Amygdala (tissue), 56 donors: ENCODE results near the gene RNF130.
"Not testable (repeated sequence)": the region's sequence is repeated elsewhere in the genome, so short reads cannot be mapped to it uniquely, and the experiment has no call there.

ENCODE experiments used
- DNase-seq, 56 donors: peaks; one replicate each; lab custom pipeline; 2025; lab: John Stamatoyannopoulos, UW

RNF130 gene

DNA sequence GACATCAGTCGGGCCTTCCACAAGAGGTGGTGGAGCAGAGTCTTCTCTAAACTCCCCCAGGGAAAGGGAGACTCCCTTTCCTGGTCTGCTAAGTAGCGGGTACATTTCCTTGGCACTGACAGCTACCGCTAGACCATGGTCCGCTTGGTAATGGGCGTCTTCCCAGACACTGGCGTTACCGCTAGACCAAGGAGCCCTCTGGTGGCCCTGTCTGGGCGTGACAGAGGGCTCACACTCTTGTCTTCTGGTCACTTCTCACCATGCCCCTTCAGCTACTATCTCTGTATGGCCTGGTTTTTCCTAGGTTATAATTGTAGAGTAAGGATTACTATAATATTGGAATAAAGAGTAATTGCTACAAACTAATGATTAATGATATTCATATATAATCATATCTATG, 81.0 kb downstream of the RNF130 start:
- DNase-seq = not testable (repeated sequence)

DNA sequence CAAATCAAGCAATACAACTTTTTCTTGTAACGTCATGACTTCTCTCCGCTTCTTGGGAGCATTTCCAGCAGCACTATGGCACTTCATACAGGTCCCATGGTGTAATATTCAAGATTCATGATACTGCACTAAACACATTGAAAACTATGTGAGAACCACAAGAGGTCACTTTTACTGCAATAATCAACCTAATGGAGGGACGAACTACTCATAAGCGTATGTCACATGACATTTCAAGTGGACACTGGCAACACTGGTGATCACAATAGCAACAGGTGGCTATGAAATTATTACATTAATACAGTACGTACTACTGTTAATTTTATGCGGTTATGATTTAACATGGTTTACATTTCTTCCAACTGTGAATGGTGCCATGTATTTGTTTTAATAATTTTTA, 85.2 kb downstream of the RNF130 start:
- no peak for DNase-seq

DNA sequence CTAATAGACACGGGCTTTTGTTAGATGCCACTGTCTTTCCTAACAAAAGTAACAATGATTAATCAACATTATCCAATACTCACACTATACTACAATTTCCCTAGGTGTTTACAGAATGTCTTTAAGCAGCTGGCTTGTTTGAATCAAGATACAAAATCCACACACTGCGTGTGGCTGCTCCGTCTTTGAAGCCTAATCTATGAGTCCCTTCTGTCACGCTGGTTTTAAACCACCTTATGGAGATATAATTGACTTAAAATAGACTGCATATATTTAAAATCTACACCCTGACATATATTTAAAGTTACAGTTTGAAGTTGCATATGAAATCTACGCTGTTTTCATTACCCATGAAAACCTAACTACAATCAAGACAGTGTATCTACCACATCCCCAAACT, 89.9 kb downstream of the RNF130 start:
- DNase-seq = no peak

DNA sequence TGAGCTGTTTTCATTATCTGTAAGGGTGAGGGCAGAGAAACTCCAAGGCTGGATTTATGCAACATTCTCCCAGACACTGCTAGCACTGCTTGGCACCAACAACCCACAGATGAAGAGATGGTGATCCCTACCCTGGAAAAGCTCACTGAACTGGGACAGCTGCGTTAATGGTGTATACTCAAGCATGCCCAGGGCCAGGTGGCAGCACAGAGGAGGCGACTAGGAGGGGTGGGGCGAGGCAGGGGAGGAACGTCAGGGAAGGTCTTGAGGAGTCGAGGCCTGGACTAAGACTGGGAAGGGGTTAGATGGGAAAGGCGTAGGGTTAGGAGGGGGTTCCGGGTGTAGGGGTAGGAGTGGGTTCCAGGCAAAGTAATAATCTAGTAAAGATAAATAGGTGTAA, 90.8 kb downstream of the RNF130 start:
- DNase-seq = no peak

GRCh38 chr5:179978792-179979191, 92.8 kb downstream of the RNF130 start:
- DNase-seq = no peak

- no peak for DNase-seq
These were observed 95.8 kb downstream of the RNF130 start for GRCh38 chr5:179975713-179976134.

DNA sequence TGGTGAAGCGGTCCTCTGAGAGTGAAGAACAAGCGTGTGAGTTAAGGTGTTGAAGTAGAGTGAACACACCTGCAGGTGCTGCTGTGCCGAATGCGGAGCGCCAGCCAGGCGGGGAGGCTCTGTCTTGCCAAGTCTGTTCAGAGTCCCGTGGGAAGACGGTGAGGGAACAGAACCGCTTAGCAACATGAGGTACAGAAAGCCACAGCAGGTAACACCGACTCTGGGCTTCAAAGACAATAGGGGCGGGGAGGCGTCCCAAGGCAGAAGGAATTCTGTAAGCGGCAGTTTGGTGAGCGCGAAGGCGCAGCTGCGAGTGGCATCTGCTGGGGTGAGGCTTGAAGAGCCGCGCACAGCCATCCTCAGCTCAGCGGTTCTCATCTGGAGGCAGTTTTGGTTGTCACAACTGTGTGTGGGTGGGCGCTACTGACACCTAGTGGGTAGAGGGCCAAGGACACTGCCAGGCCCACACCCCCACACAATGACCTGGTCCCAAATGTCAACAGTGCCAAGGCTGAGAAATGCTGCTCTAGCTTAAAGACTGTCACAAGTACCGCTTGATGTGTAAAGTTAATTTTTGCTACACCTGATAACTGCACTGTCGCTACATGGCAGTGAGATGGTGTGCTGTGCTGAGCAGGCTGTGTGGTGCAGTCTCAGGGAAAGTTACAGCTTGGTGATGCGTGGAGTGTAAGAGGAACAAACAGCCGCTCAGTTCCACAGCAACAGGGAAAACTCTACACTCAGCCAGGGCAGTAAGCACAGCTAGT, 96.4 kb downstream of the RNF130 start:
- DNase-seq = peak in 18 of 56 donors; percentile 11 to 54 (median 30)

DNA sequence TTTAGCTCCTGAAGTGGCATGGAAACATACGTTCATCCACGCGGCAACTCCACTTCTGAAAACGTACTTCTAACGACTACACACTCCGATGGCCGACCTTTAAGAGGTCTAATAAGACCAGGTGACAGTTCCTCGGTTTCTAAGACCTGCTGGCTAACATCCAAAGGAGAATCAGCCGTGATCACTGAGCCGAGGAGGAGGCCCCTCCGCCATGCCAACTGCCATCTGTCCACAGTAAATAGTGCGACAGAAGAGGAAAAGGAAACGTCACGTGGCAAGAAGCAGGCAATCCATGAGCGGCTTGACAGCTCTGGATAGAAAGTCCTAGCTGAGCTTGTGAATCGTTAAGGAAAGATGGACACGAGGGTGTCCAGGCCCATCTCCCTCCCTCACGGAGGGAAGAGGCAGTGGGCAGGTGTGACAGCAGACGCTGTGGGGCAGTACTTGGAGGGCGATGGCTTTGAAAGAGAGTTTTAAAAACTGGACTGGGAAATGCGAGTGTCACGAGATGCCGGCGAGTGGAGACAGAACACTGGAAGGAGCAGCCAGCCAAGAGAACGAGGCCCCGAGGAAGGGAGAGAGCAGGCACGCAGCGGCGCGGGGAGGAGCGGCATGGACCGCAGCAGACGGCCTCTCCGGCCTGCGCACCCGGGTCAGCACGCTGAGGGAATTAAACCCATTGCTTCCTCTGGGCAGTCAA, 97.2 kb downstream of the RNF130 start:
- no peak for DNase-seq

GRCh38 chr5:179973391-179973790, 98.2 kb downstream of the RNF130 start:
- DNase-seq = no peak

- DNase-seq = no peak
These were observed 102.4 kb downstream of the RNF130 start for GRCh38 chr5:179969110-179969509.

- DNase-seq = no peak
These were observed 104.1 kb downstream of the RNF130 start for GRCh38 chr5:179967489-179967888.

DNA sequence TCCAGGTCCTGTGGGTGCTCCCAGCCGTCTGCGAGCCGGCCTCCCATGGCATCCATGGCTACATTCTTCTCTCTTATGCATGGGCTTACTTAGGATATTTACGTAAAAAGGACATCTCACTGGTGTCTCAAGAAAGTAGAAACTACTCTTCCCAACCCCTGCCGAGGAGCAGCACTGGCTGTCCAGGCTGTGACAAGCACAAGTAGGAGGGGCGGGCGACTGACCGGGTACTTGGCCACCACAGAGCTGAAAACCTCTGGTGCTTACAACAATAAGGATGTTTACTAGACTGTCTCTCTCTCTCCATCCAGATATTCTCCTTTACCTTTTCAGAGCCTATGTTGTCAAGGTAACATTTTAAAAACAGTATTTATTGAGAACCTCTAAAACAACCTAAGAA, 107.5 kb downstream of the RNF130 start:
- peak in 14 of 56 donors; percentile 11 to 57 (median 30) for DNase-seq

DNA sequence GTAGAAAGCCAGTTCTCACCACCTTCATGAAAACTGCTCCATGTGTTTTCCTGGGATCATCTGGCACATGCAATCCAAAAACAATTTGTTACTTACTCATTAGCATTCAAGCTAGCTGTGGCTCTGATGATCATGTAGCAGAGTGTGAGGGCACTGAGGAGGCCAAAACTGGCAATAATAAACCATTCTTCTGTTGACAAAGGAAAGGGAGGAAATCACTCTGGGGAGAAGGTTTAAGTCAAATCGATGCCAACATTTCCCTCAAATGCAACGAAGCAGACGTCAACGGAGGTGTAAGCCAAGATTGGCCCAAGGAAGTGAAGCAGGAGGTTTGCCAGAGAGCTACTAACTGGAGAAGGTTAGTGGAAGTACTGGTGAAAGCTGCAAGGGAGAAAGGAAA, 108.2 kb downstream of the RNF130 start:
- peak in 7 of 56 donors; percentile 9 to 32 (median 19) for DNase-seq

- no peak for DNase-seq
These were observed 111.2 kb downstream of the RNF130 start for GRCh38 chr5:179960204-179960831.

DNA sequence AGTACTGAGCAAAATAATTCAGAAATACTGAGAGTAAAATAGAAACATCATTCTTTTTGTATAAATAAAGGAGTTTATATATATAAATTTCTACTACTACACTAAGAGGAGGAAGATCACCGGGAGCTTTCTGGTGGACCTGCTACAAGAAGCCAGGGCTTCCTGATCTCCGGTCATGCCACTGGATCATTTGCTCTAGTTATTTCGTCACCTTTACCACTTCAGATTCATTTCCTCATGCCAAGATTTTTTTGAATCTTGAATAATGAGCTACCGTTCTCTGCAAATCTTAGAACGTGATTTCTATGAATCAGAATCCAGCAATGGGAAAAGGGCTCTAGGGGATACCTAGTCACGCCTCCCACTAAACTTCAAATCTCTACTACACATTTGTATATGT, 111.9 kb downstream of the RNF130 start:
- no peak for DNase-seq

- DNase-seq = not testable (repeated sequence)
These were observed 112.4 kb downstream of the RNF130 start for GRCh38 chr5:179959118-179959517.

DNA sequence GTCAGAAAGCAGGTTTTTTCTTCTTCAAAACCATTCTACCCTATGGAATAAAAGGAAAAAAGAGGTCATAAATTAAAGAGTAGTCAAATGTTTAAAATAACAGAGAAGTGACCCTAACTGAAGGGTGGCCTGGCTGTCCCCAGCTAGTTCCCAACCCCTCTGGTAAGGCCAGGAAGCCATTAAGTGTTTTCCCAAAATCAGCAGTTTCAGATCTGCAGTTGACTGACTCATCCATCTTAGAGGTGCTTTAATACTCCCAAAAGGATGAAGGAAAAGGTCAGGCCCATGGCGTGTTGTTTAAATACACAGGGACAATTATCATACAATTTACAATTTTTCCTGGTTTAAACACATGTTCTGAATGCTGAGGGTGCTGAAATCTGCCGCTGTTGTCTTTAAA, 115.9 kb downstream of the RNF130 start:
- DNase-seq = no peak

GRCh38 chr5:179955062-179955461, 116.5 kb downstream of the RNF130 start:
- no peak for DNase-seq

DNA sequence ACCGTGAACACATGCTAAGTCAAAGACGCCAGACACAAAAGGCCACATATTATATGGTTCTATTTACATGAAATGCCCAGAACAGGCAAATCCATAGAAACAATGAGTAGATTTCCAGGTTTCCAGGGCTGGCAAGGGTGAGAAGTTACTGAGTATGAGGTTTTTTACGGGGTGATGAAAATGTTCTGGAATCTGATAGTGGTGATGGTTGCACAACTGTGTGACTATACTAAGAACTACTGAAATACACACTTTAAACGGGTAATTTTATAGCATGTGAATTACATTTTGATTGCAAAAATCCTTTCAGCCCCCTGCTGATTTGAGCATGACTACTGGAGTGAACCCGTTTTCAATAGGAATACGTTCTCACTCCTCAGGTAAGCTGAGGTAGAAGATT, 117.1 kb downstream of the RNF130 start:
- no peak for DNase-seq

GRCh38 chr5:179953987-179954386, 117.6 kb downstream of the RNF130 start:
- DNase-seq = no peak

DNA sequence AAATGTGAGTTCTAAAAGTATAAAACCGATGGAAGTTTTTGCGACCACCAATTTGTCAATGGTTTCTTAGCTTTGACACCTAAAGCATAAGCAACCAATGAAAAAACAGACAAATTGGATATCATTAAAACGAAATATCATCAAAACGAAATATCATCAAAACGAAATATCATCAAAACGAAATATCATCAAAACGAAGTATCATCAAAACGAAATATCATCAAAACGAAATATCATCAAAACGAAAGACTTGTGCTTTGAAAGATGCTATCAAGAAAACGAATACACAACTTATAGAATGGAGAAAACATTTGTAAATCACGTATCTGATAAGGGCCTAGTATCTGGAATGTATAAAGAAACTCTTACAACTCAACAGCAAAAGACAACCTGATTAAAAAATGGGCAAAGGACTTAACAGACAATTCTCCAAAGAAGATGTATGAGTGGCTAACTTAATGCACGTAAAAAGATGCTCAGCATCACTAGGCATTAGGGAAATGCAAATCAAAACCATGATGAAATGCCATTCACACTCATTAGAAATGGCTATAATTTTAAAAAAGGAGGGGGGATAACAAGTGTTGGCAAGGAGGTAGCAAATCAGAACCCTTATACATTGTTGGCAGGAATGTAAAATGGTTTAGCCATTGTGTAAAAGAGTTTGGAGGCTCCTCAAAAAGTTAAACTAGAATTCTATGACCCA, 134.4 kb downstream of the RNF130 start:
- no peak for DNase-seq
